Right ventricle myocardium inferior (tissue), 1 donor: ENCODE data around the gene SDR9C7. TPM values are rescaled to one million over a fixed set of nuclear protein-coding genes. Genes with fewer than 3 reads are reported as not detected.
A peak's percentile ranks its signal among the peaks of the same experiment; 100 is the strongest.
"Not testable (repeated sequence)": the region's sequence is repeated elsewhere in the genome, so short reads cannot be mapped to it uniquely, and the experiment has no call there.

ENCODE experiments used
- ATAC-seq: fragments of 200-7000 bp; cut with Tn5 transposase; one replicate; pipeline ENCODE4 v1.9.1; 2020; ENCODE audit warnings: mild to moderate bottlenecking, moderate library complexity
- DNase-seq: peaks from one replicate; pipeline ENCODE4 v3.0.0; 2021; ENCODE audit errors: missing footprints
- intact Hi-C: fragments of 100-400 bp; cut with DNase I; formaldehyde crosslinking; loops from one replicate; pipeline ENCODE4 v1.11.0; 2022
- total RNA-seq: library from RNA; stranded (reverse); fragmentation: NEBNext Ultra II Directional; extraction: Animal tissue kit (Norgen Biotek cat#: 25700); gene quantifications from one replicate; pipeline ENCODE4 v1.2.1, GENCODE V29; 2021
- donor health status: DM: no; HTN: yes; CAD: no; lungs with severe emphysema.

The SDR9C7 gene
- total RNA-seq, 1 donor from 2014 or later = not detected

GRCh38 chr12:56955631-56956256, 21.5 kb upstream of the SDR9C7 start:
- intact Hi-C loops = no loop called here
- DNase-seq (no peak), ATAC-seq (no peak)

DNA sequence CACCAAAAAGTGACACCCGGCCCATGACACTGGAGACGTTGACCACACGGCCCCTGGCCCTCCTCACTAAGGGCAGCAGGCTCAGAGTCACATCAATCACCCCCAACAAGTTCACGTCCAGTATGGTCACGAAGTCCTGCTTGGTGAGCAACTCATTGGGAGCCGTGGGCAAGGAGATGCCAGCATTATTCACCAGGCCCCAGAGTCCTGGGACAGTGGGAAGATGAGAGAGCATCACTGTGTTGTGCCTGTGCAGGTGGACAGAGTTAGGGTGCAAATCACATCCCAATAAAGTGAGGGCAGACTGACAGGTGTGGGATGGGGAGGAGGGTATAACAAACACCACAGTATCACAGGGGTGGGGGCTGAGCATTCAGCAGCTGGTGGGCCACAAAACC, 20.7 kb upstream of the SDR9C7 start:
- no peak for ATAC-seq
- DNase-seq = no peak
- intact Hi-C loops = no loop called here

- ATAC-seq = no peak
- DNase-seq = no peak
- intact Hi-C loops = no loop called here
Measured at GRCh38 chr12:56954057-56954957, 20.1 kb upstream of the SDR9C7 start.

DNA sequence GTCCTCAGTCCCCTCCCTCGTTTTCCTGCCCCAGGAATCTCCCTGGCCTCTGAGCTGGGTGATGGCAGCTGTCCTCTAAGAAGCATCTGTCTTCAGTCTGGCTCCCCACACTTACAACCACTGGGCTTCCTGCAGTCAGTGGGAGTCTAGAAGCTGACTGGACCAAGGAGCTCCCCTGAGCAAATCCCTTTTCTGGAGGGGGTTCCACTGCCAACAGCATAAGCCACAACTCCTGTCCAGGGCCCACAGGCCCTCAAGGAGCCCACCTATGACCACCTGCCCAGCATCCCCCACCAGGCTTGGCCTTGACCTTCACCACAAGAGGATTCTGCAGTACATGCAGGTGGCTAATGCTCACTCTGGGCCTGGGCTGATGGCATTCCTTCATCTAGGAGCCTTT, 19.1 kb upstream of the SDR9C7 start:
- DNase-seq (no peak), ATAC-seq (no peak)
- intact Hi-C loops = no loop called here

- DNase-seq = no peak
- intact Hi-C loops = no loop called here
- no peak for ATAC-seq
Measured at GRCh38 chr12:56951582-56952339, 17.6 kb upstream of the SDR9C7 start.

- ATAC-seq = no peak
- DNase-seq = no peak
Measured at GRCh38 chr12:56948881-56949280, 14.7 kb upstream of the SDR9C7 start.

DNA sequence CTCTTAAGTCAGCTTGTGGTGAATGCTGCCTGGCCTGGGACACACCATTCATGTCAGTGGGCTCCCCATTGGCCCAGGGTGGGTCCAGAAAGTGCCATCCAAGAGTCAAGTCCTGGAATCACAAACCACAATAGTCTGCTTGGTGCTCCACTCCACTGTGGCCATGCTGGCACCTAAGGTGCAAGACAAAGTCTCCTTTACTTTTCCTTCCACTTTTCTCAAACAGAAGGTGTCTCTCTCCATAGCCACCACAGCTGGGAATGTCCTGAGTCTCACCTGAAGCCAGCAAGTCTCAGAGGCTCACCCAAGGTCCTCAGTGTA, 14.2 kb upstream of the SDR9C7 start:
- ATAC-seq = no peak
- intact Hi-C loops = no loop called here
- no peak for DNase-seq

More at GRCh38 chr12:56948881-56949280, 14.7 kb upstream of the SDR9C7 start:
- intact Hi-C loops = no loop called here

DNA sequence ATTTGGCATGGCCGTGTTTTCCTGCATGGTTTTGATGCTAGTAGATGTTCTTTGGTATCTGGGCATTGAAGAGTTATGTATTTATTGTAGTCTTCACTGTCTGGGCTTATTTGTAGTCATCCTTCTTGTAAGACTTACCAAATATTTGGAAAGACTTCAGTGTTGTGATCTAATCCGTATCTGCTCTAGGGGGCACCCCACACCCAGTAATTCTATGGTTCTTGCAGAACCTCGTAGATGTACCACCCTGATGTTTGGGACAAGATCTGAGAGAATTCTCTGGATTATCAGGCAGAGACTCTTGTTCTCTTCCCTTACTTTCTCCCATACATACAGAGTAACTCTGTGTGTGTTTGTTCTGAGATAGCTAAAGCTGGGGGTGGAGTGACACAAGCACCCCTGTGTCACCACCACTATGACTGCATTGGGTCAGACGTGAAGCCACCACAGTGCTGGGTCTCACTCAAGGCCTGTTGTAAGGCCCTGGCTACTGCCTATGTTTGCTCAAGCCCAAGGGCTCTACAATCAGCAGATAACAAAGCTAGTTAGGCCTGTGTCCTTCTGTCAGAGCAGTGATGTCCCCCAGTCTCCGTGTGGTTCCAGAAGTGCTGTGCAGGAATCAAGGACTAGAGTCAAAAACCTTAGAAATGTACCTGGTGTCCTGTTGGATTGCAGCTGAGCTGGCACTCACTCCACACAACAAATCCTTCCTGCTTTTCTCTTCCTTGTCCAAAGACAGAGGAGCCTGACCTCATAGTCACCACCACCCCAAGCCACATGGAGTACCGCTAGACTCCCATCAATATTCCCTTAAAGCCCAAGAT, 13.6 kb upstream of the SDR9C7 start:
- no peak for DNase-seq
- intact Hi-C loops = loop anchor here (1.0 kb wide), 1 partner anchor 53 kb away; no protein-coding TSS in a partner anchor
- no peak for ATAC-seq

DNA sequence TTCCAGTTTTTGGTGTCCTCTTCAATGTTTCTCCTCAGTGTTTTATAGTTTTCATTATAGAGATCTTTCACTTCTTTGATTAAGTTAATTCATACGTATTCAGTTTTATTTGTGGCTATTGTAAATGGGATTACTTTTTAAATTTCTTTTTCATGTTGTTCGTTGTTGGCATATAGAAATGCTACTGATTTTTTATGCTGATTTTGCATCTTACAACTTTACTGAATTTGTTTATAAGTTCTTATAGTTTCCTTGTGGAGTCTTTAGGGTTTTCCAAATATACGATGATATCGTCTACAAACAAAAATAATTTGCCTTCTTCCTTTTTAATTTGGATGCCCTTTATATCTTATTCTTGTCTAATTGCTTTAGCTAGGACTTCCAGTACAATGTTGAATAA, 9.7 kb upstream of the SDR9C7 start:
- intact Hi-C loops = no loop called here
- DNase-seq (no peak), ATAC-seq (no peak)

DNA sequence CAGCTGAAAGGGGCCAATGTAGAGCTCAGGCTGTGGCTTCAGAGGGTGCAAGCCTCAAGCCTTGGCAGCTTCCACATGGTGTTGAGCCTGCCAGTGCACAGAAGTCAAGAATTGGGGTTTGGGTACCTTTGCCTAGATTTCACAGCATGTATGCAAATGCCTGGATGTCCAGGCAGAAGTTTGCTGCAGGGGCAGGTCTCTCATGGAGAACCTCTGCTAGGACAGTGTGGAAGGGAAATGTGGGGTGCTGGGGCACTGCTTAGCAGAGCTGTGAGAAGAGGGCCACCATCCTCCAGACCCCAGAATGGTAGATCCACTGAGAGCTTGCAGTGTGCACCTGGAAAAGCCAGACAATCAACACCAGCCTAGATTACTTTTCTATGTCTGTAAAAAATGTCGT, 9.2 kb upstream of the SDR9C7 start:
- intact Hi-C loops, DNase-seq, ATAC-seq: not testable (repeated sequence)

GRCh38 chr12:56941299-56942017, 7.2 kb upstream of the SDR9C7 start:
- intact Hi-C loops = no loop called here
- ATAC-seq (no peak), DNase-seq (no peak)

DNA sequence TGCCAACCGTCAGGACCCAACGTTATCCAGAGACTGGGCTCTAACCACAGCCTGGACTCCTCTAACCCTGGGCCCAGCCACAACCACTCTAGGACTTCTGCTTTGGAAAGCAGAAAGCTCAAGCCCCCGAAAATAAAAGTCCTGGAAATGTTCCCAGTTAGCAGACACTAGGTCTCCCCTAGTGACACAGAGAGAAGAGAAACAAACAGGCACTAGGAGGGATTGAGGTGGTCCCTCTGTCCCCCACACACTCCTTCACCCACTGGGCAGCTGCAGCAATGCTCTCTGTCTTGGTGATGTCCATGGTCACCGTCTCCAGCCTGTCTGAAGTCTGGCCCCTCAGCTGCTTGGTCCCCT, 6.7 kb upstream of the SDR9C7 start:
- ATAC-seq, DNase-seq, intact Hi-C loops: not testable (repeated sequence)

- ATAC-seq (no peak), DNase-seq (no peak)
- intact Hi-C loops = no loop called here
Measured at GRCh38 chr12:56935752-56936151, 1.5 kb upstream of the SDR9C7 start.

DNA sequence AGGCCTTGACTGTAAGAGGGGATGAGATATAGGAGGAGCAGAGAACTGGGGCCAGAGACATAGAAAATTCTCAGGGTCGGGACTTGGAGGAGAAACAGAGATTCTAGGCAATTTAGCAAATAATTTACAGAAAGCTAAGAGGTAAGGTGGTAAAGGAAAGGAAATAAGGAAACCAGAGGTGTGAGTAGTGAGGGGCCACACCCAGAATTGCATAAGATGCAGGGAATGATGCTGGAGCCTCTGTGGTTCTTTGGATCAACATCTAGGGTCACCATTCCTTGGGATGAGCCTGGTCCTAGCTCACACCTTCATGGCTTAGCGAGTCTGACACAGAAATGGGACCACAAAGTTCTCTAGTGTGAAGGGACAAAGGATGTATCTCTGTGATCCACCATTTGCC, 949 bp upstream of the SDR9C7 start:
- intact Hi-C loops = no loop called here
- DNase-seq (no peak), ATAC-seq (no peak)

GRCh38 chr12:56932867-56933266, 1.3 kb downstream of the SDR9C7 start:
- peak; percentile 70 for ATAC-seq
- intact Hi-C loops = no loop called here
- no peak for DNase-seq

DNA sequence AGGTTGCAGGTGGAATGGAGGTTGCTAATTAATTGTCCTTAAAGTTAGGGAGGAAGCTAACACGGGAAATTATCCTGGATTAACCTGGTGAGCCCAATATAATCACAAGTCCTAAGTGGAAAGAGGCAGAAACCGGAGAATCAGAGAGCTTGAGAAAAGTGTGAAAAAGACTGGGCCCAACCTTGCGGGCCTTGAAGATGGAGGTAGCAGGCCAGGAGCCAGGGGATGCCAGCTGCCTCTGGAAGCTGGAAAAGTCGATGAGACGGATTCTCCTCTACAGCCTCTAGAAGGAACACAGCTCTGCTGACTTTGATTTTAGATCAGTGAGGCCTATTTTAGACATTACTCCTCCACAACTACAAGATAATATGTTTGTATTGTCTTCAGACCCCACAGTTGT, 2.1 kb downstream of the SDR9C7 start:
- intact Hi-C loops = no loop called here
- ATAC-seq (no peak), DNase-seq (no peak)

DNA sequence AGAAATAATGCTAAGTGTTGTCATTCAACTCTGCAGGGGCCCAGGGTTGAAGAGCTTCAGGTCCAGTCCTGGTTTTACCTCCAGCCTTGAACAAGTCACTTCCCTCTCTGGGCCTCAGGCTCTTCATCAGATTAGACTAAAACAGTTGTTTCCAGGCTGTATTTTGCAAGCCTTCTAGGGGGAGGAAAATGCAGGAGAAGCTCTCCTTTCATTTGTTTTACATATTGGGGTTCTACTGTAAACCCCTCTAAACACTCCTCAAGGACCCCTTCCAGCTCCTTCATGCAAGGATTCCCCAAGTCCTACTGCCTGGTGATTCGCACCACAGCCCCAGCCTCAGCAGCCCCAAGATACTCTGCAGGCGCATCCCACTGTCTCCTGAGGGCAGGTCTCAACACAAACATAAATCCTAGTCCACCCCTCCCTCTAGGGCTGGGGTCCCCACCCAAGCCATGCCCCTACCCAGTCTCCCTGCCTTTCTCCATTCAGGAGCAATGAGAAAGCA, 2.7 kb downstream of the SDR9C7 start:
- no peak for DNase-seq
- ATAC-seq = peak; percentile 49
- intact Hi-C loops = no loop called here

DNA sequence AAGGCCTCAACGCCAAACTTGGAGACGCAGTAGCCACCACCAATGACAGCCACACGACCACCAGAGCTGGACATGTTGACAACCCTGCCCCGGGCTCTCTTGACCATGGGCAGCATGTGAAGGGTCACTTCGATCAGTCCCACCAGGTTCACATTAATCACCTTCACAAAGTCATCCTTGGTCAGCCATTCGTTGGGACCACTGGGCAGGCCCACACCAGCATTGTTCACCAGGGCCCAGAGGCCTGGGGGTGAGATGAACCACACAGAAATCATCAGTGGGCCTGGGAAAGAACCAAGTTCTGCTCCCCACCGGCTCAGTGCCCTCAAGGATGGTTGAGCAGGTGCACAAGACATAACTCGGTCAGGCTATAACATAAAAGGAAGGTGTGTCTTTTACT, 4.0 kb downstream of the SDR9C7 start:
- ATAC-seq = no peak
- no peak for DNase-seq
- intact Hi-C loops = no loop called here
